Hematopoietic multipotent progenitor cell treated with erythropoietin and hydrocortisone succinate and interleukin-3 and kit ligand, for 4 days (in vitro differentiated cells): ENCODE measurements around the gene PAMR1.
"Not testable (repeated sequence)": the region's sequence is repeated elsewhere in the genome, so short reads cannot be mapped to it uniquely, and the experiment has no call there.

ENCODE experiments used
- DNase-seq: peaks from one replicate; pipeline ENCODE4 v3.0.0-alpha.2; 2015

Gene PAMR1

DNA sequence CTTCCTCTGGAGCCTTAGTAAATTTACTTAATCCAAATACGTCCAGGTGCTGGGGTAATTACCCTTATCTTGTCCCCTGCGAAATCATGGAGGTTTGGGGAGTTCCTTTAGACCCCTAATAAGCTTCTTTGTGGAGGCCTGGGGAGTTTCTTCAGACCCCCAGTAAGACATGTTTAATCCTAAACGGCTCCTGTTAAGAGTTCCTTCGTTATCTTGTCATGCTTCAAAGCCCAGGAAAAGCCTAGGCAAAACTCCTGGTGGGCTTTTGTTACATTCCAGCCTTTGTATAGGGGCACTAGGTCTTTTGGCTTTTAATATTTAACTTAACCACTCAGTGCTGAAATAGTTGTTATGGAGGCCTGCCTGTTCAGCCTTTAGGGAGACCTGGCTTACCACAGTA lies 18.1 kb upstream of the PAMR1 start:
- DNase-seq, result no peak

DNA sequence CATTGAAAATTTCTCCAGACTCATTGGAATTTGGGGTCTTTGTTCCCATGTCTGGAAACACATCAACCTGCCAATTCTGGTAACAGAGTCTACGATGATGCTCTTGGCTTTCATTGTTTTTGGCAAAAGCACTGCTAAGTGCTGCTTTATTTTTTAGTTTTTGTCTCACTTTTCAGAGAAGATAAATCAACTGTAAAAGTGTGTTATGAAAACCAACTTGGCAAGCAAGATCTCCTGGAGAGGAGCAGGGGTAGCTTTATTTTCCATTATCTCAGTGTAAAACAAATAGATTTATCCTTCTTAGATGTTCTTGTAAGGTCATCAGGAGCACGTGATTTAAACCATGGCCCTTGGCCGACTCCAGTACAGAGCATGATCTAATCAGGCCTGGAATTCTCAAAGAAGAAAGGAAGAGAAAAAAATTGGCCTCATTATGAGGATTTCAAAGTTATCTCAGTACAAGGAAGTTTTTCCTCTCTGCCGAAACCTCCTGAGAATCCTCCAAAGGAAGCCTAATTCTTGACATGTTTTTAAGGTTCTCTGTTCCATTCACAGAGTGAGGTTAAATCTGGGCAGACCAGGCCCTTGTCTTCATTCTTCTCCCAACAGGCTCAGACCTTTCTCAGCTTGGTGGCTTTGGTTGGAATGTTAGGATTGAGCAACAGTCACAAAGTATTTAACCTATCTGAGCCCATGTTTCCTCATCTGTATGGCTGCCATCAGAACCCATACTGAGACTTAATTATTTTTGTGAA lies 16.4 kb upstream of the PAMR1 start:
- no peak for DNase-seq

DNA sequence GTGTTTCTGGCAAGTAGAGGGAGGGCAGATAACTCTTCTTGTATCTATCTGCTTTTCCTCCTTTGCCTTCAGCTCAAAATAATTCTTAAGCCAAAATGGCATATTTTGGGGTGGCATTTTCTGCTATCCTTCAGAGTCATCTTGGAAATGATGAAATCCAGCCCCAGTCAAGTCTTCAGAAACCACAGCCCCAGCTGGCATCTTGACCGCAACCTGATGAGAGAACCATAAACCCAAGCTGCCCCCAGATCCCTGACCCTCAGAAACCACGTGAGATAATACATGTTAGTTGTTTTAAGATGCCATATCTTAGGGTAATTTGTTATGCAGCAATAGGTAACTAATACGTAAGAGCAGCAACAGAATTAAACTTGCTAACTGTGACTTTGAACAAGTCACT lies 15.1 kb upstream of the PAMR1 start:
- DNase-seq, result peak; percentile 57

DNA sequence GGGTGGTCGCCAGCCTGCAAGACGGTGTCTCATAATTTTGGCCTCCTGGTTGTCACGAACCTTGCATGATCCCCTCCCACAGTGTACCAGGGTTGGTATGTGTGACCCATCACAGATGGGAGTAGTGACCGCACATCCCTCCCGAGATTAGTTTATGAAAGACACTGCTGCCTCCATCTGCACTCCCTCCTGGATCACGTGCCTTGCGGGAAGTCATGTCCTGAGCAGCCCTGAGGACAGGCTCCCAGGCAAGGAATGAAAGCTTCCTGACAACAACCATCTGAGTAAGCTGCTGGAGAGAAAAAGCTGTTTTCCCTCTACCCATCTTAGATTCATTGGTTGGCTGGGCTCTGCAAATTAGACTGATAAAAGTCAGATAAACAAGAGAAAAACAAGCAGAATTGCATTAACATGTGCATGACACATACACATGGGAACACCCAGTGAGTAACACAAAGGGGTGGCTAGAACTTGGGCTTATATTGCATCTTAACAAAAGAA lies 14.4 kb upstream of the PAMR1 start:
- no peak for DNase-seq

DNA sequence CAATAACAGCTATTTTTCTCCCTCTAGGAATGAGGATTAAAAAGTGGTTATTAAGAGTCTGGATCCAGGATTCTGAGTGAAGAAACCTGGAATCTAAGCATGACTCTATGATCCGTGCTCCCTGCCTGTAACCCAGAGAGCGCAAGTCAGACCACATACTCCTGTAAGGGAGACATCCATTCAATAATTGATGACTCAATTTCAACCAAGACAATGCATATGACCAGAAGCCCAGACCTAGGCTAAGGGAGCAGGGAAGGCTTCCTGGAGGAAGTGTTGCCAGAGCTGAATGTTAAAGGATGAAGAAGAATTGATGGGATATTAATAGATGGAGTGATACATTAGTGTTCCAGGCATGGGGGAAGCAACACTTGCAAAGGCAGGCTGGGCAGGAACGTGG lies 13.8 kb upstream of the PAMR1 start:
- no peak for DNase-seq

DNA sequence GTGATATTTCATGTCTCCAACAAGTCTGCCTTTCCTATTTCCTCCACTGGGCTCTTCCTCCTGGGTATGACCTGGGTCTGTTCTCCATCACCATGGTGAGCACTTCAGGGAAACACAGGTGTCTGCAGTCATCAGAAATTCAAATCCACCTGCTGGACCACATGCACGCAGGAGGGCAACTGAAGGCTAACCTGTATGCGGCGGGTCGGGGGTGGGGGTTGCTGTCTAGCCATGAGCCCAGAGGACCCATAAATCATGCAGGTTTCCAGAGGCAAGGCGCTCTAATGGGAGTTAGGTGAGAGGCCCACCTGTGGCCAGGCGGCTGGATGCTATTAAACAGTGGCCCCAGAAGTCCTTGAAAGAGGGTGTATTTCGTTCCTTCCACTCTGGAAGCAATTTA lies 11.1 kb upstream of the PAMR1 start:
- no peak for DNase-seq

DNA sequence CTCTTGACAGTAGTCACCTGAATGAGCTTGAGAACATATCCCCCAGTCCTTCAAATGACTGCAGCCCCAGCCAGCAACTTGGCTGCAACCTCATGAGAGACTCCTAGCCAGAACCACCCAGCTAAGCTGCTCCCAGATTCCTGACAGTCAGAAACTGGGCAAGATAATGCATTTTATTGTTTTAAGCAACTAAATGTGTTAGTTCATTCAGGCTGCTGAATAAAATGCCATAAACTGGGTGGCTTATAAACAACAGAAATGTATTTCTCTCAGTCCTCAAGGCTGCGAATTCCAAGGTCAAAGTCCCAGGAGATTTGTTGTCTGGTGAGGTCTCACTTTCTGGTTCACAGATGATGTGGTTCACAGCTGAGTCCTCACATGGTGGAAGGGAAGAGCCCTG lies 5.8 kb upstream of the PAMR1 start:
- DNase-seq, result no peak

DNA sequence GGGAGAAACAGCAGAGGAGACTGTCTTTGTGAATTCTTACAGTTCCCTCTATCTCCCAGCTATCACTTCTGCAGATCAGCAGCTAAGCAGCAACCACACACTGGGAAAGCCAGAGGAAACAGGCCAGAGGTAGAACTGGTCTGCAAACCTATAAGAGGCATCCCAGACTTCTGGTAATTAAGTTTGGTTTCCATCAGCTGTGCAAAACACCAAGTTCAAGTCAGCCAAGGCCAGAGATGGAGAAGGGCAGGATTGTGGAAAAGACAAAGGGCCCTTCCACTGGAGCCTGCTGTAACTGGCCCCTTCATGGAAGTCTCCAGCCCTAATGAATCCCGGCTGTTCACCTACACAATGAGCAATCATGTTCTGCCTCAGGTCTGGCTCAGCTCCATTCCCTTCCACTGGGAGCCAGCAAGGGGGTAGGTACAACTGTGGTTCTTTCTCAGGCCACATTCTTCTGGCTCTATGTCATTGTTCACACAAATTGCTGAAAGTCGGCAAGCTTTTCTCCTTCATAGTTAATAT lies 4.6 kb upstream of the PAMR1 start:
- no peak for DNase-seq

DNA sequence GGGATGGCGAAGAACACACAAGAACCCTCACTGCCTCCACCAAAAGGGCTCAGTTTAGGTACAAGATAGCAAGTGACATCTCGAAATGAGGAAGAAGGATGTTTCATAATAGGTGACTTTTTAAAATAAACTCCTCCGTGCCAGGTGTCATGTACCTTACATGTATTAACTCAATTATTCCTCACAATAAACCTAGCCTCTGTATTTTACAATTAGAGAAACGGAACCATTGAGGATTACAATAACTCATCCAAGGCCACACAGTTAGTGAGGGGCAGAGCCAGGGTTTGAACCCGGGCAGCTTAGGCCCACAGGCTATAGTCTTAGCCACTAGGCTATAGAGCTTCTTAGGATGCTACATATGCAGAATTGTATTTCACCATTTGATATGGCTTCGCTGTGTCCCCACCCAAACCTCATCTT lies 965 bp upstream of the PAMR1 start:
- peak; percentile 29 for DNase-seq

DNA sequence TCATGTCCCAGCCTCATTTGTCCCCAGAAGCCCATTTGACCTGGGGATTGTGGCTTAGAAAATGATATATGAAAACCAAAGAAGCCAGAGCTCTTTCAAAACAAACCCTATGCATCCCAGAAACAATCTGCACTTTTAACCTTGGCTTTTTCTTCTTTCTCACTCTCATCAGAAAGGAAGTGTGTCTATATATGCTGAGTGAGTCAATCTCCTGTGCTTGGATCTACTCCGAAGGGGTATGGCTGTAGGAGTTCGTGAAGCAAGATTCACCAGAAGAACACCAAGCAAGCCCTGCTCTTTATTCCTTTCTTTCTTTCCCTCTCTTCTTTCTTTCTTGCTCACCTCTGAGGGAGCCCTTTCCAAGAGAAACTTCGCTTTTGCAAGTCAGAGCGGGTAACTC lies 636 bp downstream of the PAMR1 start:
- DNase-seq, result no peak

DNA sequence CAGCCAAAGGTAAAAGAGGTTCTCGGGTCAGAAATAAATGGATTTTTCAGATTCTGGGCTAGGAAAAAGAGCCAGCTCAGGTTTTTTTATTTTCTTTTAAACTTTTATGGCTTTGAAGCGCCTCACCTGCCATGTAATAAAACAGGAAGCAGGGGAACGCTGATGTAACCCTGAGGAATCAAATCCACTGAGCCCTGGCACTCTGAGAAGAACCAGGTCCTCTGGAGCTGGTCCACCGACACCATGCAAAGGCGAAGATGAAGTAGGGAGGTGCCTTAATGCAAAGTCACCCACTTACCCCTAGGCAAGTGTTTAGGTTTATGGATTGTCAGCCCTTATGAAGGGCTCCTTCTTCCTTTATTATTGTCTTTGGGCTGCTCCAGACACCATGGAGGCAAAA lies 1.6 kb downstream of the PAMR1 start:
- no peak for DNase-seq

DNA sequence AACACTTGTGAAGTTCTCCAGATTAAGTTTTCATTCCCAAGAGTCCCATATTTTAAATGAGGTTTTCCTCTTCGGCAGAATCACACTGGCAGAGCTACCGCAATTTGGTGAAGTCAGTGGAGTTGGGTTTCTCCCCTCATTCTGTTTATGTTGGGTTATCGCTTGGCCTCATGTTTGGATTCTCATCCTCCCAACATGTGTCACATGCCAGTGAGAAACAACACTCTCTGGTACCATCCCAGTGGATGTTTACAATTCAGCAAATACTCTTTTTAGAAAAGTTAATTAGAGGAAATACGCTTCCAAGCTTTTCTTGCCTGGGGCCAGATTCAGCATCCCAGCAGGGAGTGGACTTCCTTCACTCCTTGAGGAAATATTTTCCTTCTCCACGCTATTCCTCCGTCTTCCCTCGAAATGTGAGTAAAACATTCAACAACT lies 2.1 kb downstream of the PAMR1 start:
- no peak for DNase-seq

DNA sequence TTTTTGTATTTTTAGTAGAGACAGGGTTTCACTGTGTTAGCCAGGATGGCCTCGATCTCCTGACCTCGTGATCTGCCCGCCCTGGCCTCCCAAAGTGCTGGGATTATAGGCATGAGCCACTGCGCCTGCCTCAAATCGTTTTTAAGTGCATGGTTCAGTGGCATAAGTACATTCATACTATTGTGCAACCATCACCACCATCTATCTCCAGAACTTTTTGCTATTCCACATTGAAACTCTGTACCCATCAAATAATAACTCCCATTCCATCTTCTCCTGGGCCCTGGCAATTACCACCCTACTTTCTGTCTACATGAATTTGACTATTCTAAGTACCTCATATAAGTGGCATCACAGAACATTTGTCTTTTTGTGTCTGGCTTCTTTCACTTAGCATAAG lies 3.3 kb downstream of the PAMR1 start:
- DNase-seq, result not testable (repeated sequence)

DNA sequence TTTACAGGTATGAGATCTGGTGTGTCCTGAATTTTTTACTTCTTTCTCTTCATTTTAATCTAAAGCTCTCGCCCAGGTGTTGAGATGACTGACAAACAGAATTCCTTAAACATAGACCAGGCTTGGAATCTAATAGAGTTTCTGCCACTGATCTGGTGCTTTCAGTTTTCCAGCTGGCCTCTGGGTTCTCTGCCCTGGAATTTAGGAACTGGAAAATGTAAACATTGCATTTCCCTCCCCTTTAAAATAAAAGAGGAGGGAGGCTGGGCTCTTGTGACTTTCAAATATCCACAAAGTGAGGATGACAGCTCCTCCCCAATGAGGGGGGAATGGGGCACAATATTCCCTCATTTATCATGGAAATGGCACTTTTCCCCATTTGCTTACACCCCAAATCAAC lies 5.0 kb downstream of the PAMR1 start:
- no peak for DNase-seq

DNA sequence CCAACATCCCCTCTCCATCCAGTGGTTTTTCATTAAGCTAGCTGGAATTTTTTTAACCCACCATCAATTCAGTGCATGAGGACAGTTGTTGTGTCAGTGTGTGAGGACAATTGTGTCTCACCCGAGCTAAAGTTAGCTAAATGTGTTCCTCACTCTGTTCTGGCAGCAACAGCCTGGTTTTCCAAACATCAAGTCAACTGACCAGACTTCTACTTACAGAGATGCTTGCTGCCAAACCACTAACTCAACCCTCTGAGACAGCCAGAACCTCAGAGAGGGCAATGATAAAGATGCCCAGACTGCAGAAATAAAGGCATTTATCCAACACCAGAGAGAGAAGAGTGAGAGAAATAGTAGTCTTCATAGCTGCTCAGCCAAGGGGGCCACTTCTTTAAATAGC lies 6.7 kb downstream of the PAMR1 start:
- no peak for DNase-seq

DNA sequence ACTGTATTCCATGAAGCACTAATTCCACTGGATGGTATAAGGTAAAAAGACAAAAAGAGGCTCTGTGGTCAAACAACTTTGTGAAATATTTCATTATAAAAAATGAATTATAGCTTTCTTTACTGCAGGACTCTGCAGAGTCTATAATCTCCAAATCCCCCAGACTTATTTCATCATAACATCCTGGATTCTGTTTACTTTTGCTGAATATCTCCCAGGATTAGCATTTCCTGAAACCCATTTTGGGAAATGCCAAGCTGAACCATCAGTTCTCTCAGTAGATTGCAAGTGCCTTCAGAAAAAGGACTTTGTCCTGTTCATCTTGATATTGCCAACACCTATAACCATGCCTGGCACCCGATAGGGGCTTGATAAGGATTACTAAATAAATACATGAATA lies 7.9 kb downstream of the PAMR1 start:
- DNase-seq, result no peak

DNA sequence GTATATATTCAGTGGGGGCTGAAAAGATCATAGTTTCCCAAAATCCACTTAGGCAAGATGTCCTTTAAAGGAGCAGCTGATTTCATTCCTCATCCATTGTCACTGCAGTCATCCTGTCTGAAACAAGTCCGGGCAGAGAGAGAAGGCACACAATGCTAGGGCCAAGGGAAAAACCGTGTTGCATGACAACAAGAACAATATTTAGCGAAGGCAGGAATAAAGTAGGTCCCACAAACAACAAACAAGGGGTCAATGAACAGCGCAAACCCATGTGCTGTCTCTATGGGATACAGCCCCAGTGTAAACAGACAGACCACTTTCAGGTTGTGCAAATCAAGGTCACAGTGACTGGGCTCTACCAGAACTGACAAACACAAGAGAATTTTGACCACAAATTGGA lies 9.0 kb downstream of the PAMR1 start:
- no peak for DNase-seq

DNA sequence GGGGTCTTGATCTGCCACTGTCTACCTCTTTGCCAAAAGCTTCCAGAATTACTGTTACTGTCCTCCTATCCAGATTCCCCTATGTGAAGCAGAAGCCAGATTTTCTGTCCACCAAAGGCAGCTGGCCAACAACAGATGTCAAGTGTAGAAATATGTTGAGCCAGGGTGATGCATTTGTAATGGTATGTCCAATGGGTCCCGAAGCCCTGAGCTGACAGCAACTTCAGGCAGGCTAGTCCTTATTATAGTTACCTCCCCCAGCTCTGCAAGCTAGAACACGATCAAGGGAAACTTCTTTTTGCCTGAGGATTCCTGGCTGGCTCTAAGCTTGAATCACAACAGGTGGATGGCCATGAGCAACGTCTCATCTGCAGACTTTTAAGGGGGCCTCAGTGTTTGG lies 10.2 kb downstream of the PAMR1 start:
- DNase-seq, result no peak

DNA sequence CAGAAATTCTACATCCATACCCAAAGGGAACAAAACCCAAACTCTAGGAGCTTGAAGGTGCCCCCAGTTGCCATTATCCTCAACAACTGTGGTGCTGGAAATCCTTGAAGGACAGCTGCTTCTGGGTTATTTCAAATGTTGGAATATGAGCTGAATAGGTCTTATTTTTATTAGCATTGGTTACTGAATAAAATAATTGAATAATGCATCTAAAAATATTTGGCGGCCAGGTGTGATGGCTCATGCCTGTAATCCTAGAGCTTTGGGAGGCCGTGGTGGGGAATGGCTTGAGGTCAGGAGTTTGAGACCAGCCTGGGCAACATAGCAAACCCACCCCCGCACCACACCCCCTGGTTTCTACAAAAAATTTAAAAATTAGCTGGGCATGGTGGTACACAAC lies 10.9 kb downstream of the PAMR1 start:
- no peak for DNase-seq

DNA sequence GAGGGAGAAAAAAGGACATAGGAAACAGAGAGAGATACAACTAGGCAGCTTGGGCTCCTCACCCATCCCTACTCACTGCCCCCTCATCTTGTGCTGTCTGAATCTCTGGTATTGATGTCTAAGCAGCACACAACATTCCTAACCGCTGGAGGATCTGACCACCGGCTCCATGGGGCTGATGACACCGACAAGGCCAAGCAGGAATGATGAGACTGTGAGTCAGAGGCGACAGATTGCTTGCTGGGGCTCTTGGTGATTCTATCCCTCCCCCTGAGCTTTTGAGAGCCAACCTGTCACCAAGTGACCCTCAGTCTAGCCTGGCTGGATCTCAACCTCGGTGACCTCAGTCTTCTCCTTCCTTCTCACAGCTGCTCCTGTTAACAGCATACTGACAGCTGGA lies 13.8 kb downstream of the PAMR1 start:
- no peak for DNase-seq

DNA sequence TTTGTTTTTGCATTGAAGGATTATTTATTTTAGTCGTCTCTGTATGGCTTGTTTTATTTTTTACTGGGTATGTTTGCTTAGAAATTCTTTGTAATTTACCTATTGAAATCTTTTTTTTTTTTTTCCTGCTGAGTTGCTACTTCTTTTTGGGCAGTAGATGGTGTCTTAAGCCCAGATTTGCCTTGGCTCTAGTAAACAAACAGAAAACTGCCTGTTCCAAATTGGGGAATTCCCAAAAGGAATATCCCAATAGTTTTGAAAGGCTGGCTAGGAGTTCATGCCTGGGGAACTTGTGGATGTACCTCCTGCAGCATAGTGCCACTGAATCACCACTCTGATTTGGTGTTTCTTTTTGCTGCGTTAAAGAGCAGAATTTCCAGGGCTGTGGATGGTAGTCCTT lies 17.7 kb downstream of the PAMR1 start:
- no peak for DNase-seq

DNA sequence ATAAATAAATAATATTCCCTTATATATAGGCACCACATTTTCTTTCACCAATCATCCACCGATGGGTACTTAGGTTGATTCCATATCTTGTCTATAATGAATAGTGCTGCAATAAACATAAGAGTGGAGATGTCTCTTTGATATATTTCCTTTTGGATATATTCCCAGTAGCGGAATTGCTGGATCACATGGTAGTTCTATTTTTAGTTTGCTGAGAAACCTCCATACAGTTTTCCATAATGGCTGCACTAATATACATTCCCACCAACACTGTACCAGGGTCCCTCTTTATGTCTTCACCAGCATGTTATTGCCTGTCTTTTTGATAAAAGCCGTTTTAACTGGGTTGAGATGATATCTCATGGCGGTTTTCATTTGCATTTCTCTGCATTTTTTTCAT lies 23.6 kb downstream of the PAMR1 start:
- no peak for DNase-seq

DNA sequence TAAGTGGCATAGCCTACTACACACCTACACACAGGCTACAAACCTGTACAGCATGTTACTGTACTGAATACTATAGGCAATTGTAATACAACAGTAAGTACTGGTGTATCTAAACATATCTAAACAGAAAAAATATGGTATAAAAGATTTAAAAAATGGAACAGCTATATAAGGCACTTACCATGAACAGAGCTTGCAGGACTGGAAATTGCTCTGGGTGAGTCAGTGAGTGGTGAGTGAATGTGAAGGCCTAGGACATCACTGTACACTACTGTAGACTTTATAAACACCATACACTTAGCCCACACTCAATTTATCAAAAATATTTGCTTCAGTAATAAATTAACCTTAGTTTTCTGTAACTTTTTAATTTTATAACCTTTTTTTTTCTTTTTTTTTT lies 24.7 kb downstream of the PAMR1 start:
- no peak for DNase-seq

DNA sequence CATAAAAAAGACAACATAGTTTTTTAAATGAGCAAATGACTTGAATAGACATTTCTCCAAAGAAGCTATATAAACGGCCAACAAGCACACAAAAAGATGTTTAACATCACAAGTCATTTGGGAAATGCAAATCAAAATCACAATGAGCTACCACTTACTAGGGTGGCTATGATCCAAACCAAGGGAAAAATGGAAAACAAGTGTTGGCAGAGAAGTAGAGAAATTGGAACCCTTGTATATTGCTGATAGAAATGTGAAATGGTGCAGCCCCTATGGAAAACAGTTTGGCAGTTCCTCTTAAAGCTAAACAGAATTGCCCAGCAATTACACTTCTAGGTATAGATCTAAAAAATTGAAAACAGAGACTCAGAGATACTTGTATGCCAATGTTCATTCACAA lies 29.0 kb downstream of the PAMR1 start:
- no peak for DNase-seq

DNA sequence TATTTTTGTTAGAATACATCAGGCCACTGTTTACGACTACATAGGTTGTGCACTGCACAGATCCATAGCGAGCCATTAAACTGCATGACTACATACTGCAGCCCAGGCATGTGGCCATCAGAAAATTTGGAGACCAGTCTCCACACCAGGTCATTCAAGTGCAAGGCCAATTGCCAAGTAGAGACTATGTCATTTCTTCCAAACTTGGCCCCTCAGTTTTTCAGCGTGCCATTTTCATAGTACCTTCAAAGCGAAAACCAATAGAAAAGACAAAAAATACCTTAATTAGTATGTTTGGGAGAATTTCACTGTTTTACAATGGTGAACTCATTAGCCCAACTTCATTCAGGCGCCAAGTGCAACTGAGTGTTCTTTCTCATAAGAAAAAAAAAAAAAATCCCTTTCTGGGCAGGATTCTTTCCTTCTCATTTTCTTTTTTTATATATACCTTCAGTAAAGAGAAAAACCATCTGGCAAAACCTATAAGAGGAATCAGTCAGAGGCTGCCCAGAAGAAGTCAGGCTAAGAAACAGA lies 30.4 kb downstream of the PAMR1 start:
- DNase-seq, result no peak
